ENCODE data around the gene SLC16A11. TPM values are rescaled to one million over a fixed set of nuclear protein-coding genes. Genes with fewer than 3 reads are reported as not detected.
A peak's percentile ranks its signal among the peaks of the same experiment; 100 is the strongest.

SLC16A11 gene
- total and polyA plus RNA-seq, 4 donors, result 1.9 to 8.9 (median 6.5) TPM

- WGBS, 2 donors, result 8 to 10% methylated on average over 44 to 56 of the region's 56 CpGs
- H3K4me1 ChIP-seq (ENCODE audit: control insufficient read depth in 5 of 5, insufficient read depth in 5 of 5, low read length in 5 of 5), result peaks cover 4 to 72% (median 16%) of the 10 kb centered on the region in 5 donors
- peak overlapping the region; percentile 90 to 95 for H3K27ac ChIP-seq (ENCODE audit: low read depth in 1 of 2, low read length in 1 of 2)
- no peaks in the 10 kb centered on the region for H3K9me3 ChIP-seq (ENCODE audit: control insufficient read depth in 4 of 4, insufficient read depth in 3 of 4, low read length in 3 of 4)
- H3K36me3 ChIP-seq (ENCODE audit: control insufficient read depth in 4 of 4, insufficient read depth in 4 of 4, low read length in 4 of 4), result peaks cover 0 to 11% (median 4%) of the 10 kb centered on the region in 4 donors
- H3K27me3 ChIP-seq (ENCODE audit: control insufficient read depth in 3 of 3, insufficient read depth in 3 of 3, low read length in 2 of 3), result no peaks in the 10 kb centered on the region
- ATAC-seq (ENCODE audit: insufficient read depth, low FRiP score) (no peak), DNase-seq (peak; percentile 51 to 66 (median 61))
- TF ChIP-seq CTCF (IDR thresholded peaks at IDR 0.05; ENCODE audit: control extremely low read depth, extremely low read depth), result no peak
- H3K9ac ChIP-seq (ENCODE audit: insufficient read depth in 1 of 2, low read length in 2 of 2), result peak overlapping the region; percentile 41 to 90
- H3K4me3 ChIP-seq, result peak overlapping the region; percentile 64
These were observed 28.6 kb downstream of the SLC16A11 start for GRCh38 chr17:7014995-7015958.

DNA sequence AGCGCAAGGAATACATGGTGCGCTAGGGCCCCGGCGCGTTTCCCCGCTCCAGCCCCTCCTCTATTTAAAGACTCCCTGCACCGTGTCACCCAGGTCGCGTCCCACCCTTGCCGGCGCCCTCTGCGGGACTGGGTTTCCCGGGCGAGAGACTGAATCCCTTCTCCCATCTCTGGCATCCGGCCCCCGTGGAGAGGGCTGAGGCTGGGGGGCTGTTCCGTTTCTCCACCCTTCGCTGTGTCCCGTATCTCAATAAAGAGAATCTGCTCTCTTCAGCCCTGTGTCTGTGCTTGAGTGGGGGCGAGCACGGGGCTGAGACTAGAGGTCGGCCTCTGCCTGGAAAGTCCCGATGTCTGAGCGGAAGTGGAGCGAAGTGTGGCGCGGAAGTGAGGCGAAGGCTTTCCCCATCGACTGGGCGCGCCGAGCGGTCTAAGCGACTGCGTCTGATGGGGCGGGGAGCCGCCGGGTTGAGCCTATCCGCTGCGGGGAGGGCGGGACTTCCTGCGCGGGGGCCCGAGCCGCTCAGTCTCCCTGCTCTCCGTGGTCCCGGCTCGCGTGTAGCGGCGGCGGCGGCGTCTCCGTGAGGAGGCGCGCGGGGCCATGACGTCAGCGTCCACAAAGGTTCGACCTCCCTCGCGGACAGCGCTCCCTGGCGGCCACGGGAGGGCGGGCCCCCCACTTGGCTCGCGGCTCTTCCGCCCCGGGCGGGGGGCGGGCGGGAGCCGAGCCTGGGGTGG, 29.5 kb downstream of the SLC16A11 start:
- ATAC-seq (ENCODE audit: insufficient read depth, low FRiP score) (peak; percentile 91), DNase-seq (peak; percentile 97 to 98 (median 98))
- H3K27ac ChIP-seq (ENCODE audit: low read depth in 1 of 2, low read length in 1 of 2), result peak overlapping the region; percentile 90 to 95
- peak overlapping the region; percentile 41 to 95 for H3K9ac ChIP-seq (ENCODE audit: insufficient read depth in 1 of 2, low read length in 2 of 2)
- H3K4me1 ChIP-seq (ENCODE audit: control insufficient read depth in 5 of 5, insufficient read depth in 5 of 5, low read length in 5 of 5), result peaks cover under 1 to 66% (median 15%) of the 10 kb centered on the region in 5 donors
- TF ChIP-seq CTCF (IDR thresholded peaks at IDR 0.05; ENCODE audit: control extremely low read depth, extremely low read depth), result peak; percentile 44
- peak overlapping the region; percentile 58 for H3K4me3 ChIP-seq
- H3K9me3 ChIP-seq (ENCODE audit: control insufficient read depth in 4 of 4, insufficient read depth in 3 of 4, low read length in 3 of 4), result no peaks in the 10 kb centered on the region
- no peaks in the 10 kb centered on the region for H3K27me3 ChIP-seq (ENCODE audit: control insufficient read depth in 3 of 3, insufficient read depth in 3 of 3, low read length in 2 of 3)
- WGBS, 2 donors, result 1% methylated on average over 54 to 75 of the region's 75 CpGs
- peaks cover 0 to 15% (median 4%) of the 10 kb centered on the region in 4 donors for H3K36me3 ChIP-seq (ENCODE audit: control insufficient read depth in 4 of 4, insufficient read depth in 4 of 4, low read length in 4 of 4)

- Histone ChIP-seq H3K9ac (ENCODE audit: insufficient read depth in 1 of 2, low read length in 2 of 2) (peak overlapping the region; percentile 85 to 95), H3K27me3 (ENCODE audit: control insufficient read depth in 3 of 3, insufficient read depth in 3 of 3, low read length in 2 of 3) (no peaks in the 10 kb centered on the region), H3K36me3 (ENCODE audit: control insufficient read depth in 4 of 4, insufficient read depth in 4 of 4, low read length in 4 of 4) (peaks cover 0 to 13% (median 3%) of the 10 kb centered on the region in 4 donors), H3K9me3 (ENCODE audit: control insufficient read depth in 4 of 4, insufficient read depth in 3 of 4, low read length in 3 of 4) (no peaks in the 10 kb centered on the region), H3K27ac (ENCODE audit: low read depth in 1 of 2, low read length in 1 of 2) (peak overlapping the region; percentile 90 to 95), H3K4me1 (ENCODE audit: control insufficient read depth in 5 of 5, insufficient read depth in 5 of 5, low read length in 5 of 5) (peaks cover 0 to 50% (median 10%) of the 10 kb centered on the region in 5 donors), H3K4me3 (peak overlapping the region; percentile 65)
- no peak for TF ChIP-seq CTCF (IDR thresholded peaks at IDR 0.05; ENCODE audit: control extremely low read depth, extremely low read depth)
- no peak for ATAC-seq (ENCODE audit: insufficient read depth, low FRiP score)
- WGBS, 2 donors, result 1 to 2% methylated on average over 6 of the region's 6 CpGs
- DNase-seq, result no peak
These were observed 32.0 kb downstream of the SLC16A11 start for GRCh38 chr17:7011942-7012254.
